Measurements from ENCODE around the gene DENND1A.
"Not testable (repeated sequence)": the region's sequence is repeated elsewhere in the genome, so short reads cannot be mapped to it uniquely, and the experiment has no call there.

DNA sequence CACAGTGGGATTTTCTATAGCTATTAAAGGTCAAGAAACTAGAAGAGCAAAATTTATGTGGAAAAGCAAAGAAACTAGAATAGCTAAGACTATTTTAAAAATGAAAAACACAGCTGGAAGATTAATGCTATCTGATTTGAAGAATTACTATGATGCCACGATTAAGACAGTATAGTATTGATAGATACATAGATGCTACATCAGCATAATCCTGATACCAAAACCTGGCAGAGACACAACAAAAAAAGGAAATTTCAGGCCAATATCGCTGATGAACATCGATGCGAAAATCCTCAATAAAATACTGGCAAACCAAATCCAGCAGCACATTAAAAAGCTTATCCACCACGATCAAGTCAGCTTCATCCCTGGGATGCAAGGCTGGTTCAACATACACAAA, 201.4 kb downstream of the DENND1A start:
- not testable (repeated sequence) for TF ChIP-seq ARNT, TARDBP (IDR thresholded peaks at IDR 0.05)

All from HEK293T (cell line).